Subcutaneous abdominal adipose tissue (tissue), 5 donors: ENCODE results near the gene CNTN4.

Experiments
- H3K27ac ChIP-seq: one replicate; pipeline ENCODE4 v1.7.0; 2013; ENCODE audit warnings: low read depth, mild to moderate bottlenecking, inconsistent platforms, low read length, moderate library complexity
- H3K27me3 ChIP-seq, 5 donors: one replicate each; pipeline ENCODE4 v1.7.0; 2013; ENCODE audit warnings: low read length in 5 of 5, inconsistent platforms in 1 of 5; ENCODE audit not compliant: control insufficient read depth in 5 of 5, insufficient read depth in 4 of 5
- H3K36me3 ChIP-seq, 5 donors: one replicate each; pipeline ENCODE4 v1.7.0; 2013; ENCODE audit warnings: low read length in 5 of 5; ENCODE audit not compliant: control insufficient read depth in 5 of 5, insufficient read depth in 5 of 5
- H3K4me1 ChIP-seq, 5 donors: one replicate each; pipeline ENCODE4 v1.7.0; 2013; ENCODE audit warnings: low read length in 5 of 5, mild to moderate bottlenecking in 3 of 5, moderate library complexity in 1 of 5; ENCODE audit not compliant: control insufficient read depth in 5 of 5, insufficient read depth in 5 of 5
- H3K4me3 ChIP-seq, 5 donors: one replicate each; pipeline ENCODE4 v1.7.0; 2013; ENCODE audit warnings: low read length in 5 of 5, low read depth in 1 of 5
- H3K9ac ChIP-seq, 5 donors: one replicate each; pipeline ENCODE4 v1.7.0; 2013; ENCODE audit warnings: low read length in 5 of 5, mild to moderate bottlenecking in 4 of 5, moderate library complexity in 3 of 5
- H3K9me3 ChIP-seq, 5 donors: one replicate each; pipeline ENCODE4 v1.7.0; 2013; ENCODE audit warnings: low read length in 5 of 5; ENCODE audit not compliant: control insufficient read depth in 5 of 5
- donor health status: healthy.
- donor health status: healthy.
- donor health status: healthy.
- donor health status: healthy.
- donor health status: healthy.

Gene CNTN4

DNA sequence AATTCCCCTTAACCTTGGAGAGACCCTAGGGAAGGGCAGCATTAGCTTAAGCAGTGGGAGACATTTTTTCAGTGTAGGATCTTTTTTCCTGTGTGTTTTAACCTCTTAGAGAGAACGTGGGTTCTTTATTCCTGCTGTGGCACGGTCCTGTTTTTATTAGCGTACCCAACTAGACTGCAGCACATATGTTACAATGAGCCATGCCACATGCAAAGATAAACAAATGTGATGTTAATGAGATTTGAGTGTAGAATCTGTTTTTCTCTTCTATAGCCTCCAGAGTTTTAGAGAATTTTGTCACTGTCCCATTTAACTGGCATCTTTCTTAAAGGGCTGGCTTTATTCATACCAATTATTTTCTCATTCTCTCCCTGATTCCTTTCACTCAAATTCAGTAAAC, 347.5 kb downstream of the CNTN4 start:
- Histone ChIP-seq H3K9ac (no peak overlapping the region), H3K36me3 (no peaks in the 10 kb centered on the region), H3K9me3 (no peaks in the 10 kb centered on the region), H3K27ac (no peak overlapping the region), H3K27me3 (no peaks in the 10 kb centered on the region), H3K4me1 (no peaks in the 10 kb centered on the region), H3K4me3 (no peak overlapping the region)

GRCh38 chr3:2452249-2452648, 353.6 kb downstream of the CNTN4 start:
- Histone ChIP-seq H3K27me3 (no peaks in the 10 kb centered on the region), H3K27ac (no peak overlapping the region)

GRCh38 chr3:2454865-2455264, 356.2 kb downstream of the CNTN4 start:
- Histone ChIP-seq H3K4me3 (no peak overlapping the region), H3K27me3 (peaks cover 0 to 2% (median 0%) of the 10 kb centered on the region in 5 donors), H3K4me1 (no peaks in the 10 kb centered on the region), H3K9ac (no peak overlapping the region), H3K9me3 (no peaks in the 10 kb centered on the region), H3K36me3 (no peaks in the 10 kb centered on the region), H3K27ac (no peak overlapping the region)

More at GRCh38 chr3:2452249-2452648, 353.6 kb downstream of the CNTN4 start:
- Histone ChIP-seq H3K9me3 (no peaks in the 10 kb centered on the region), H3K36me3 (no peaks in the 10 kb centered on the region), H3K4me1 (no peaks in the 10 kb centered on the region), H3K4me3 (no peak overlapping the region), H3K9ac (no peak overlapping the region)

GRCh38 chr3:2456788-2457187, 358.1 kb downstream of the CNTN4 start:
- Histone ChIP-seq H3K4me1 (no peaks in the 10 kb centered on the region), H3K27me3 (peaks cover 0 to 2% (median 0%) of the 10 kb centered on the region in 5 donors), H3K4me3 (no peak overlapping the region), H3K9me3 (no peaks in the 10 kb centered on the region), H3K9ac (no peak overlapping the region), H3K36me3 (no peaks in the 10 kb centered on the region), H3K27ac (no peak overlapping the region)

DNA sequence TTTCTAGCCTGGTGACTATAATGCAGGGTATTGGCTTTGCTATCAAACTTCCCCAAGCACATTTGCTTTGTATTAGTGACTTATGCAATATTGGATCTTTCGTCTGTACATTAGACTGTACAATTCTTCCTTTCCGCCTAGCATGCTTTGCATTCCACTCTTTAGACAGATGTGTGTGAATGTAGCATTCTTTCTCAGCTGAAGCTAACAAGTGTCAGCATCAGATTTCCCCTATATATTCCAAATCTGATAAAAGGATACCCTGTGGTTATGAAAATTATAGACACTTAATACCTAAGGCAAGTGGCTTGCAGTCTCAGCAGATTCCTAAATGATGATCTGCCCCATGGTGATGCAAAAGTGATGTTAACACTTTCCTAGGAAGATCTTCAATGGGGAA, 360.1 kb downstream of the CNTN4 start:
- Histone ChIP-seq H3K27me3 (peaks cover 0 to 2% (median 0%) of the 10 kb centered on the region in 5 donors), H3K9me3 (no peaks in the 10 kb centered on the region), H3K4me1 (no peaks in the 10 kb centered on the region), H3K4me3 (no peak overlapping the region), H3K36me3 (no peaks in the 10 kb centered on the region), H3K9ac (no peak overlapping the region), H3K27ac (no peak overlapping the region)

DNA sequence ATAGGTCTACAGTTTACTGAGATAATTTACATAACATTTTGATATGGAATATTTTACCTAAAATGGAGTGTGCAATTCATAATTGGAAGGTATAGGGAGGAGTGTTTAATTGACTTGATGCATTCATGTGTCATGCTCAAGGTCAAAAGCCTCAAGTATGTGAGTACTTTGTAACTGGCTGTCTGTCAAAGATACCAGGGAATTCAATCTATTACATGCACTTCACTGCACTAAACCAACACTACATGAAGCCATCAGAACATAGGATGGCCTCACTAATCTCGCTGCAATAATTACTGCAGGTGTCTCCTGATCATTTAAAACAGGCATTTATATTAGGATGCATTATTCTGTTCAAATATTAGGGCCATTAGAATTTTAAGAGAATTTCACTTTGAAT, 367.2 kb downstream of the CNTN4 start:
- Histone ChIP-seq H3K9me3 (no peaks in the 10 kb centered on the region), H3K4me1 (no peaks in the 10 kb centered on the region), H3K27ac (no peak overlapping the region), H3K36me3 (no peaks in the 10 kb centered on the region), H3K9ac (no peak overlapping the region), H3K27me3 (no peaks in the 10 kb centered on the region), H3K4me3 (no peak overlapping the region)

DNA sequence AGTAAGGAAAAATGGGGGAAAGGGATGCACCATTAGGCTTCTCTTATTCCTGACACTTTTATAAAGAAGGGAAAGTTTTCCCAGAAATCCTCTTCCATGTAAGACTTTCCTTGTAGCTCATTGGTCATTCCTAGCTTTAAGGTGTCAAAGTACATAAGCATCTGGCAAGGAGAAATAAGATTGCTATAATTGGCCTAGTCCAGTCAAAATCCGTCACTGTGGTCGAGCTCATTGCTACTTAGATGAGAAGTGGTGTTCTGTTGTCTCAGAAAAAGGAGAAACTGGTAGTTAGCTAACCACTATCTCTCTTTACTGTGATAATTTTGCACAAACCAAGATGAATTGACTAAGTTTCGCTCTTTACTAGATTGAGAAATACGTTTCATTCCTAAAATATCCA, 370.1 kb downstream of the CNTN4 start:
- no peaks in the 10 kb centered on the region for H3K9me3 ChIP-seq
- H3K9ac ChIP-seq, result no peak overlapping the region
- no peaks in the 10 kb centered on the region for H3K36me3 ChIP-seq
- H3K27ac ChIP-seq, result no peak overlapping the region
- no peak overlapping the region for H3K4me3 ChIP-seq
- H3K4me1 ChIP-seq, result no peaks in the 10 kb centered on the region
- no peaks in the 10 kb centered on the region for H3K27me3 ChIP-seq

- Histone ChIP-seq H3K27ac (no peak overlapping the region), H3K27me3 (no peaks in the 10 kb centered on the region), H3K9me3 (no peaks in the 10 kb centered on the region), H3K4me1 (no peaks in the 10 kb centered on the region), H3K36me3 (no peaks in the 10 kb centered on the region), H3K9ac (no peak overlapping the region), H3K4me3 (no peak overlapping the region)
Measured at GRCh38 chr3:2476996-2477395, 378.3 kb downstream of the CNTN4 start.

GRCh38 chr3:2477620-2478019, 379.0 kb downstream of the CNTN4 start:
- Histone ChIP-seq H3K36me3 (no peaks in the 10 kb centered on the region), H3K9ac (no peak overlapping the region), H3K27ac (no peak overlapping the region), H3K9me3 (no peaks in the 10 kb centered on the region), H3K4me3 (no peak overlapping the region), H3K4me1 (no peaks in the 10 kb centered on the region), H3K27me3 (no peaks in the 10 kb centered on the region)

- Histone ChIP-seq H3K36me3 (no peaks in the 10 kb centered on the region), H3K9ac (no peak overlapping the region), H3K4me3 (no peak overlapping the region), H3K4me1 (no peaks in the 10 kb centered on the region), H3K9me3 (peaks cover 0 to 4% (median 0%) of the 10 kb centered on the region in 5 donors), H3K27me3 (no peaks in the 10 kb centered on the region), H3K27ac (no peak overlapping the region)
Measured at GRCh38 chr3:2484162-2485026, 385.7 kb downstream of the CNTN4 start.
